CD8-positive, alpha-beta memory T cell (primary cell): ENCODE results near the gene LUZP2. TPM values are rescaled to one million over a fixed set of nuclear protein-coding genes. Genes with fewer than 3 reads are reported as not detected.

Source experiments
- CTCF ChIA-PET: fragments of 350-600 bp; sonication (Branson Sonifier 250); formaldehyde crosslinking; loops from one replicate; lab custom pipeline; 2021; ENCODE audit warnings: antibody characterized with exemption; lab: Charles Lee
- POLR2A ChIA-PET: fragments of 350-600 bp; sonication (Branson Sonifier 250); formaldehyde crosslinking; loops from one replicate; lab custom pipeline; 2021; ENCODE audit warnings: antibody characterized with exemption; lab: Charles Lee
- DNase-seq, 5 donors: peaks; one replicate each; pipeline versions ENCODE4 v3.0.0 to v3.0.0-alpha.2; 2020 to 2022; ENCODE audit warnings: mixed read lengths in 1 of 5
- H3K27ac ChIP-seq: one replicate; pipeline ENCODE4 v1.7.0; 2013; ENCODE audit warnings: low read depth, mild to moderate bottlenecking, low read length, moderate library complexity
- H3K27me3 ChIP-seq: 2 replicates; pipeline ENCODE4 v1.7.0; 2013; ENCODE audit warnings: low read length, mild to moderate bottlenecking; ENCODE audit not compliant: insufficient read depth, poor library complexity, severe bottlenecking
- H3K36me3 ChIP-seq: 2 replicates; pipeline ENCODE4 v1.7.0; 2013; ENCODE audit warnings: mild to moderate bottlenecking, low read length, moderate library complexity; ENCODE audit not compliant: insufficient read depth
- H3K4me1 ChIP-seq: 2 replicates; pipeline ENCODE4 v1.7.0; 2013; ENCODE audit warnings: mild to moderate bottlenecking, low read length, moderate library complexity; ENCODE audit not compliant: insufficient read depth
- H3K4me3 ChIP-seq: 2 replicates; pipeline ENCODE4 v1.7.0; 2013; ENCODE audit warnings: mild to moderate bottlenecking, low read length
- H3K9me3 ChIP-seq: 2 replicates; pipeline ENCODE4 v1.7.0; 2013; ENCODE audit warnings: mild to moderate bottlenecking, low read length
- H3K27ac Mint-ChIP-seq, 8 donors: one replicate each; pipeline ENCODE4 v1.8.0; 2020 to 2021; ENCODE audit warnings: mixed read lengths in 8 of 8, mild to moderate bottlenecking in 6 of 8, inconsistent platforms in 3 of 8, moderate library complexity in 3 of 8
- H3K27me3 Mint-ChIP-seq, 2 donors: one replicate each; pipeline ENCODE4 v1.8.0; 2020 to 2021; ENCODE audit warnings: mixed read lengths in 2 of 2, mild to moderate bottlenecking in 1 of 2, moderate library complexity in 1 of 2
- H3K36me3 Mint-ChIP-seq, 3 donors: one replicate each; pipeline ENCODE4 v1.8.0; 2020 to 2021; ENCODE audit warnings: mixed read lengths in 3 of 3, inconsistent platforms in 1 of 3, mild to moderate bottlenecking in 1 of 3
- H3K4me1 Mint-ChIP-seq, 3 donors: one replicate each; pipeline ENCODE4 v1.8.0; 2020 to 2021; ENCODE audit warnings: mixed read lengths in 3 of 3, inconsistent platforms in 1 of 3, mild to moderate bottlenecking in 1 of 3
- H3K4me3 Mint-ChIP-seq, 7 donors: one replicate each; pipeline ENCODE4 v1.8.0; 2020 to 2021; ENCODE audit warnings: mixed read lengths in 7 of 7, mild to moderate bottlenecking in 6 of 7, moderate library complexity in 4 of 7, inconsistent platforms in 2 of 7
- H3K9me3 Mint-ChIP-seq, 5 donors: one replicate each; pipeline ENCODE4 v1.8.0; 2020 to 2022; ENCODE audit warnings: mixed read lengths in 5 of 5, mild to moderate bottlenecking in 3 of 5, moderate library complexity in 2 of 5, inconsistent platforms in 1 of 5
- polyA plus RNA-seq: library from polyadenylated mRNA; unstranded; fragments of 300-500 nt; fragmentation: Illumina TruSeq; gene quantifications from one replicate; pipeline ENCODE4 v1.2.3, GENCODE V29; 2021
- total RNA-seq, 2 experiments: library from RNA; stranded (reverse); gene quantifications; one replicate each; pipeline ENCODE4 v1.2.3, GENCODE V29; 2021

LUZP2 gene
- total and polyA plus RNA-seq, 3 experiments from 2014 or later, result not detected

- peaks cover 0 to 9% (median 3%) of the 10 kb centered on the region in 5 donors for H3K9me3 Mint-ChIP-seq
- H3K27me3 Mint-ChIP-seq, result no peaks in the 10 kb centered on the region
- no peaks in the 10 kb centered on the region for H3K9me3 ChIP-seq
Measured at GRCh38 chr11:24574461-24574860, 77.6 kb downstream of the LUZP2 start.

GRCh38 chr11:24575392-24575791 is 78.5 kb downstream of the LUZP2 start:
- Mint-ChIP-seq H3K36me3 (peaks cover 0 to 1% (median 0%) of the 10 kb centered on the region in 3 donors), H3K27me3 (no peaks in the 10 kb centered on the region), H3K4me1 (no peaks in the 10 kb centered on the region), H3K9me3 (peaks cover 0 to 9% (median 3%) of the 10 kb centered on the region in 5 donors), H3K4me3 (no peak overlapping the region), H3K27ac (no peak overlapping the region)
- Histone ChIP-seq H3K27ac (no peak overlapping the region), H3K36me3 (no peaks in the 10 kb centered on the region), H3K9me3 (no peaks in the 10 kb centered on the region), H3K4me3 (no peak overlapping the region), H3K27me3 (no peaks in the 10 kb centered on the region), H3K4me1 (no peaks in the 10 kb centered on the region)
- no peak for DNase-seq
- ChIA-PET POLR2A (no interaction called here), CTCF (no interaction called here)

More at GRCh38 chr11:24574461-24574860, 77.6 kb downstream of the LUZP2 start:
- POLR2A ChIA-PET, result no interaction called here
- DNase-seq, result no peak
- no peaks in the 10 kb centered on the region for H3K36me3 ChIP-seq
- no peaks in the 10 kb centered on the region for H3K4me1 ChIP-seq
- no peaks in the 10 kb centered on the region for H3K27me3 ChIP-seq
- H3K4me3 Mint-ChIP-seq, result no peak overlapping the region
- H3K4me3 ChIP-seq, result no peak overlapping the region
- H3K27ac ChIP-seq, result no peak overlapping the region
- peaks cover 0 to 1% (median 0%) of the 10 kb centered on the region in 3 donors for H3K36me3 Mint-ChIP-seq
- CTCF ChIA-PET, result no interaction called here
- H3K27ac Mint-ChIP-seq, result no peak overlapping the region
- H3K4me1 Mint-ChIP-seq, result no peaks in the 10 kb centered on the region

- ChIA-PET POLR2A (no interaction called here), CTCF (no interaction called here)
- Mint-ChIP-seq H3K27ac (no peak overlapping the region), H3K4me3 (no peak overlapping the region), H3K9me3 (peaks cover 0 to 31% (median 4%) of the 10 kb centered on the region in 5 donors), H3K4me1 (no peaks in the 10 kb centered on the region), H3K36me3 (no peaks in the 10 kb centered on the region), H3K27me3 (no peaks in the 10 kb centered on the region)
- H3K27ac ChIP-seq, result no peak overlapping the region
- H3K36me3 ChIP-seq, result no peaks in the 10 kb centered on the region
- DNase-seq, result no peak
- no peak overlapping the region for H3K4me3 ChIP-seq
- no peaks in the 10 kb centered on the region for H3K4me1 ChIP-seq
- no peaks in the 10 kb centered on the region for H3K9me3 ChIP-seq
- H3K27me3 ChIP-seq, result no peaks in the 10 kb centered on the region
Measured at GRCh38 chr11:24585192-24585591, 88.3 kb downstream of the LUZP2 start.

GRCh38 chr11:24587635-24588034 is 90.8 kb downstream of the LUZP2 start:
- Histone ChIP-seq H3K4me3 (no peak overlapping the region), H3K27me3 (no peaks in the 10 kb centered on the region), H3K27ac (no peak overlapping the region), H3K9me3 (no peaks in the 10 kb centered on the region), H3K36me3 (no peaks in the 10 kb centered on the region), H3K4me1 (no peaks in the 10 kb centered on the region)
- no peak for DNase-seq
- Mint-ChIP-seq H3K27ac (no peak overlapping the region), H3K4me1 (no peaks in the 10 kb centered on the region), H3K27me3 (no peaks in the 10 kb centered on the region), H3K36me3 (no peaks in the 10 kb centered on the region), H3K9me3 (peaks cover 0 to 38% (median 0%) of the 10 kb centered on the region in 5 donors), H3K4me3 (no peak overlapping the region)
- CTCF ChIA-PET, result no interaction called here
- POLR2A ChIA-PET, result no interaction called here

DNA sequence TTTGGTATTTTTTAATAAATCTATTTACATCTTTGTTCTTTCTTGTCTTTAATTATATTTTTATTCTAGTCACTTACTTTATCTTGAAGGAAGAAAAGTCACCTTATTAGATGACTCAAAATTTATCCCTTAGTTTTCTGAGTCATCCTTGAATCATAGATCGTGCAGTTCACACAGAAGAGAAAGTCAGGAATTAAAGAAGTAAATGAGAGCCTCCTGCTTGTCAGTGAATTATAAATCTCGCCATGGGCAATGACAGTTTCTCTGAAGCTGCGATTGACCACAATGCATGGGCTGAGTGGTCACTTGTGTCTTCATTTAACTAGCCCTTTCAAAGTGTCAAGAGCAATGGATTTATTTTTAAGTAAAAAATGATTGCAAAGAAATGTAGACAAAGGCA is 91.2 kb downstream of the LUZP2 start:
- H3K9me3 ChIP-seq, result no peaks in the 10 kb centered on the region
- no peak overlapping the region for H3K4me3 Mint-ChIP-seq
- H3K4me1 ChIP-seq, result no peaks in the 10 kb centered on the region
- no peak overlapping the region for H3K27ac Mint-ChIP-seq
- H3K4me3 ChIP-seq, result no peak overlapping the region
- H3K27me3 ChIP-seq, result no peaks in the 10 kb centered on the region
- H3K4me1 Mint-ChIP-seq, result no peaks in the 10 kb centered on the region
- H3K27ac ChIP-seq, result no peak overlapping the region
- CTCF ChIA-PET, result no interaction called here
- POLR2A ChIA-PET, result no interaction called here
- H3K36me3 Mint-ChIP-seq, result no peaks in the 10 kb centered on the region
- peaks cover 0 to 35% (median 0%) of the 10 kb centered on the region in 5 donors for H3K9me3 Mint-ChIP-seq
- DNase-seq, result no peak
- no peaks in the 10 kb centered on the region for H3K36me3 ChIP-seq
- H3K27me3 Mint-ChIP-seq, result no peaks in the 10 kb centered on the region

DNA sequence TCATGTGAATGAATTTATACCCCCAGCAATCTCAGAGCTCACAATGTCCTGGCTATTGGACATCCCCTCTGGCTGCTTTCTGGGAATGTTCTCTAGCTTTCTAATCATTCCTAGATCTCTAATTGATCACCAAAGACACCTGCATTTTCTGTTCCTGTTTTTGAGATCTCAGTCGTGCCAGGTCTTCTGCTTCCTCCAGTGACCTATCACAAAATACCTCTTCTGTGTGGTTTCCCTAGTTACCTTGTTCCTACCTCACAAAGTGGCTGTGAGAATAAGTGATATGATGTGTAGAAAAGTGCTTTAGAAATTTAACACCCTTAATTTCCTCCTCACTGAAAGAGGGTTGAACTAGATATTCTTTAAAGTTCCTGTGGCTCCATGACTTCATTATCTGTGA is 92.2 kb downstream of the LUZP2 start:
- no peak overlapping the region for H3K4me3 Mint-ChIP-seq
- Histone ChIP-seq H3K27me3 (no peaks in the 10 kb centered on the region), H3K27ac (no peak overlapping the region), H3K4me1 (no peaks in the 10 kb centered on the region), H3K9me3 (no peaks in the 10 kb centered on the region), H3K36me3 (no peaks in the 10 kb centered on the region), H3K4me3 (no peak overlapping the region)
- ChIA-PET CTCF (no interaction called here), POLR2A (no interaction called here)
- no peaks in the 10 kb centered on the region for H3K36me3 Mint-ChIP-seq
- no peak overlapping the region for H3K27ac Mint-ChIP-seq
- no peaks in the 10 kb centered on the region for H3K27me3 Mint-ChIP-seq
- DNase-seq, result no peak
- no peaks in the 10 kb centered on the region for H3K4me1 Mint-ChIP-seq
- H3K9me3 Mint-ChIP-seq, result peaks cover 0 to 30% (median 1%) of the 10 kb centered on the region in 5 donors

- Mint-ChIP-seq H3K4me1 (no peaks in the 10 kb centered on the region), H3K4me3 (no peak overlapping the region), H3K27ac (no peak overlapping the region), H3K36me3 (no peaks in the 10 kb centered on the region), H3K9me3 (peaks cover 0 to 32% (median 4%) of the 10 kb centered on the region in 5 donors), H3K27me3 (no peaks in the 10 kb centered on the region)
- Histone ChIP-seq H3K27me3 (no peaks in the 10 kb centered on the region), H3K4me3 (no peak overlapping the region), H3K27ac (no peak overlapping the region), H3K9me3 (no peaks in the 10 kb centered on the region), H3K4me1 (no peaks in the 10 kb centered on the region), H3K36me3 (no peaks in the 10 kb centered on the region)
- CTCF ChIA-PET, result no interaction called here
- POLR2A ChIA-PET, result no interaction called here
- DNase-seq, result no peak
Measured at GRCh38 chr11:24591283-24591682, 94.4 kb downstream of the LUZP2 start.

- Mint-ChIP-seq H3K36me3 (no peaks in the 10 kb centered on the region), H3K4me3 (no peak overlapping the region), H3K27me3 (no peaks in the 10 kb centered on the region), H3K4me1 (no peaks in the 10 kb centered on the region), H3K9me3 (peaks cover 0 to 30% (median 4%) of the 10 kb centered on the region in 5 donors), H3K27ac (no peak overlapping the region)
- Histone ChIP-seq H3K27ac (no peak overlapping the region), H3K27me3 (no peaks in the 10 kb centered on the region), H3K36me3 (no peaks in the 10 kb centered on the region), H3K4me3 (no peak overlapping the region), H3K4me1 (no peaks in the 10 kb centered on the region), H3K9me3 (no peaks in the 10 kb centered on the region)
- POLR2A ChIA-PET, result no interaction called here
- no peak for DNase-seq
- CTCF ChIA-PET, result no interaction called here
Measured at GRCh38 chr11:24592360-24592759, 95.5 kb downstream of the LUZP2 start.

DNA sequence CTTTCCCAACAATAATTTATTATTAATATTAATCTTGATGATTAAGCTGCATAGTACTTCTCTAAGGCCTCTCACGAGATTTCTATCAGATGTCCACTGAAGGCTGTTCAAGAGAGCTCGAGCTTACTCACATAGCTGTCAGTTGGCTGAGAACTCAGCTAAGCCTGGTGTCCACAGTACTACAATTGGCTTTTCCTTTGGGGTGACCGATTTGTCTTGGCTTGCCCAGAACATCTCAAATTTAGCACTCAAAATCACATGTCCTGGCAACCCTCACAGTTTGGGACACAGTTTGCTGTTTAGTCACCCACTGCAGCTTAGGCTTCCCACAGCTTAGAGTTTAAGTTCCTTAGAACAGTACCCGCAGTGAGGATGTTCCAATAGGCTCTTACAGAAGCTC is 96.5 kb downstream of the LUZP2 start:
- no peaks in the 10 kb centered on the region for H3K27me3 ChIP-seq
- DNase-seq, result no peak
- H3K27ac ChIP-seq, result no peak overlapping the region
- ChIA-PET POLR2A (no interaction called here), CTCF (no interaction called here)
- Mint-ChIP-seq H3K9me3 (peaks cover 0 to 29% (median 4%) of the 10 kb centered on the region in 5 donors), H3K36me3 (no peaks in the 10 kb centered on the region), H3K4me1 (no peaks in the 10 kb centered on the region), H3K4me3 (no peak overlapping the region), H3K27me3 (no peaks in the 10 kb centered on the region), H3K27ac (no peak overlapping the region)
- no peak overlapping the region for H3K4me3 ChIP-seq
- no peaks in the 10 kb centered on the region for H3K4me1 ChIP-seq
- no peaks in the 10 kb centered on the region for H3K9me3 ChIP-seq
- H3K36me3 ChIP-seq, result no peaks in the 10 kb centered on the region
